Adipose tissue (tissue), 3 donors: ENCODE measurements around the gene PI16. TPM values are rescaled to one million over a fixed set of nuclear protein-coding genes. Genes with fewer than 3 reads are reported as not detected.

Source experiments
- H3K27ac ChIP-seq: one replicate; pipeline ENCODE4 v1.5.1; 2013; ENCODE audit warnings: low read depth, low read length
- WGBS, 3 donors: extraction: QIAGEN DNeasy Blood & Tissue Kit; methylation state at CpG; one replicate each; pipeline ENCODE4 v1.1.7; 2013; 5-methylcytosine and 5-hydroxymethylcytosine counted together
- polyA plus RNA-seq, 3 donors: library from polyadenylated mRNA; stranded (reverse); fragments of 200-250 nt; gene quantifications; one replicate each; pipeline ENCODE4 v1.2.3, GENCODE V29; 2013
- donor health status: healthy with polysubstance abuse.
- donor health status: Bipolar disorder and iron deficiency.
- donor health status: healthy.

Gene PI16
- 10 to 100 TPM in 1 of 3 donors, 1 to 10 TPM in 1, under 1 TPM in 1; 0.56 to 34.3 (median 3.1) TPM for polyA plus RNA-seq

GRCh38 chr6:36954262-36954931 lies at the start of gene PI16:
TSS of gene PI16 (plus strand) at chr6:36954738. CDS start at chr6:36954761, 23 bp downstream.
- 40 to 70% (median 49%) methylated on average over 14 of the region's 14 CpGs for WGBS, 3 donors
- H3K27ac ChIP-seq, result no peak within 1 kb of the TSS

GRCh38 chr6:36904851-36905393 lies 49.6 kb upstream of the PI16 start:
- WGBS, 3 donors, result 98 to 99% (median 98%) methylated on average over 5 of the region's 5 CpGs
- H3K27ac ChIP-seq, result no peak overlapping the region

GRCh38 chr6:36906539-36907325 lies 47.8 kb upstream of the PI16 start:
- H3K27ac ChIP-seq, result no peak overlapping the region
- WGBS, 3 donors, result 6 to 38% (median 29%) methylated on average over 2 of the region's 2 CpGs

- WGBS, 3 donors, result 17 to 54% (median 43%) methylated on average over 5 of the region's 5 CpGs
- H3K27ac ChIP-seq, result no peak overlapping the region
Measured at GRCh38 chr6:36907781-36908180, 46.8 kb upstream of the PI16 start.

- no peak overlapping the region for H3K27ac ChIP-seq
- WGBS, 3 donors, result 80 to 90% (median 82%) methylated on average over 2 of the region's 2 CpGs
Measured at GRCh38 chr6:36908747-36909146, 45.8 kb upstream of the PI16 start.

GRCh38 chr6:36912030-36912454 lies 42.5 kb upstream of the PI16 start:
- 43 to 80% (median 58%) methylated on average over 4 of the region's 4 CpGs for WGBS, 3 donors
- no peak overlapping the region for H3K27ac ChIP-seq

- WGBS, 3 donors, result 56 to 78% (median 66%) methylated on average over 8 of the region's 8 CpGs
- no peak overlapping the region for H3K27ac ChIP-seq
Measured at GRCh38 chr6:36912586-36912985, 42.0 kb upstream of the PI16 start.

- 79 to 86% (median 86%) methylated on average over 4 of the region's 4 CpGs for WGBS, 3 donors
- no peak overlapping the region for H3K27ac ChIP-seq
Measured at GRCh38 chr6:36913082-36913481, 41.5 kb upstream of the PI16 start.

GRCh38 chr6:36914227-36914794 lies 40.2 kb upstream of the PI16 start:
- WGBS, 3 donors, result 67 to 75% (median 74%) methylated on average over 10 of the region's 10 CpGs

GRCh38 chr6:36915599-36915998 lies 38.9 kb upstream of the PI16 start:
- H3K27ac ChIP-seq, result no peak overlapping the region
- 70 to 90% (median 84%) methylated on average over 4 of the region's 4 CpGs for WGBS, 3 donors

More at GRCh38 chr6:36914227-36914794, 40.2 kb upstream of the PI16 start:
- no peak overlapping the region for H3K27ac ChIP-seq

- WGBS, 3 donors, result 84 to 91% (median 88%) methylated on average over 2 of the region's 2 CpGs
- no peak overlapping the region for H3K27ac ChIP-seq
Measured at GRCh38 chr6:36916126-36916525, 38.4 kb upstream of the PI16 start.

- 68 to 83% (median 76%) methylated on average over 10 of the region's 10 CpGs for WGBS, 3 donors
Measured at GRCh38 chr6:36917541-36918193, 36.9 kb upstream of the PI16 start.

GRCh38 chr6:36920049-36920448 lies 34.5 kb upstream of the PI16 start:
- WGBS, 3 donors, result 85 to 89% (median 89%) methylated on average over 4 of the region's 4 CpGs
- no peak overlapping the region for H3K27ac ChIP-seq

More at GRCh38 chr6:36917541-36918193, 36.9 kb upstream of the PI16 start:
- no peak overlapping the region for H3K27ac ChIP-seq

GRCh38 chr6:36920546-36920945 lies 34.0 kb upstream of the PI16 start:
- WGBS, 3 donors, result 61 to 89% (median 66%) methylated on average over 5 of the region's 5 CpGs
- no peak overlapping the region for H3K27ac ChIP-seq

- no peak overlapping the region for H3K27ac ChIP-seq
- 80 to 90% (median 86%) methylated on average over 4 of the region's 4 CpGs for WGBS, 3 donors
Measured at GRCh38 chr6:36924131-36924530, 30.4 kb upstream of the PI16 start.

- no peak overlapping the region for H3K27ac ChIP-seq
- 74 to 83% (median 77%) methylated on average over 5 of the region's 5 CpGs for WGBS, 3 donors
Measured at GRCh38 chr6:36924778-36925374, 29.7 kb upstream of the PI16 start.

GRCh38 chr6:36925809-36926208 lies 28.7 kb upstream of the PI16 start:
- 91 to 94% (median 92%) methylated on average over 4 of the region's 4 CpGs for WGBS, 3 donors

More at GRCh38 chr6:36925809-36926208, 28.7 kb upstream of the PI16 start:
- H3K27ac ChIP-seq, result no peak overlapping the region
